Stimulated activated CD8-positive, alpha-beta memory T cell treated with anti-CD3 and anti-CD28 coated beads, Interleukin-15, amount 100 ng/mL, for 48 hours (primary cell): ENCODE results near the gene TMEM87B.
"Not testable (repeated sequence)": the region's sequence is repeated elsewhere in the genome, so short reads cannot be mapped to it uniquely, and the experiment has no call there.

Experiments
- DNase-seq, 2 donors: peaks; one replicate each; pipeline ENCODE4 v3.0.0-alpha.2; 2020; ENCODE audit warnings: low read depth in 2 of 2

The TMEM87B gene

DNA sequence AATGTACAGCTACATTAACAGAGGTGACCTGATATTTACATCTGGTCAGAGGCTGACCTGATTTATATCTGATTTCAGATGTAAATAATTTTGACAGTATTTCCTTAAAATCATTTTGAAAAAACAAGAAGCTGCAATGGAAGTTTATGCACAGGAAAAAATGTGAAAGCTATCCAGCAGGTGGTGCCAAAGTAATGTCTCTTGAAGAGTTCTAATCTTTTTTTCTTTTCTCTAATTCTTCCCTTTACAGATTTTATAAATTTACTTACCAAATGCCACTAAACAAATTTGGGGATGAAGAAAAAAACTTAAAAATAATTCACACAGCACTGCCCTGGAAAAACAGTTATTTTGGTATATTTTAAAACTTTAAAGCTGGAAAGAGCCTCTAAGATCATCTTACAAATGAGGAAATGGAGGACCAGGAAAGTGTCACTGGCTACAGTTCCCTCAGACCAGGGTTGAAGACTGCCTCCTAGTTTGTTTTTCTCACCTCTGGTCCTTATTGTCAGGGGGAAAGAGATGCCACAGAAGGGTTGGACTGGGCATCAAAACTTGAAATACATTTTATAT is 66.7 kb downstream of the TMEM87B start:
- DNase-seq, result no peak

GRCh38 chr2:112129060-112129459 is 74.0 kb downstream of the TMEM87B start:
- DNase-seq, result no peak

DNA sequence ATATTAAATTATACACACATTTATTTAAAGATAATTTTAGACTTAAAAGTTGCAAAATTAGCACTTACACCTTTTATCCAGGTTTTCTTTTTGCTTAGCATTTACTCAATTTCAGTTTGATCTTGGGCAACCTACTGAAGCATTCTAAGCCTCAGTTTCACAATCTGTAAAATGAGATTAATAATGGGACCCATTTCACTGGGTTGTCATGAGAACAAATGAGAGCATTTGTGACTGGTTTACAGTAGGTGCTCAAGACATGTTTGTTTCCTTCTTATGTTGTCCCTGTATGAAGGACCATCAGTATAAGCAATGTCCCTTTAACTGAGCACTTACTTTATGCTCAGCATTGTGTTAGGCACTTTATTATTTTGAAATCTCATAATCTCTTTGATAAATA is 78.3 kb downstream of the TMEM87B start:
- DNase-seq, result no peak

DNA sequence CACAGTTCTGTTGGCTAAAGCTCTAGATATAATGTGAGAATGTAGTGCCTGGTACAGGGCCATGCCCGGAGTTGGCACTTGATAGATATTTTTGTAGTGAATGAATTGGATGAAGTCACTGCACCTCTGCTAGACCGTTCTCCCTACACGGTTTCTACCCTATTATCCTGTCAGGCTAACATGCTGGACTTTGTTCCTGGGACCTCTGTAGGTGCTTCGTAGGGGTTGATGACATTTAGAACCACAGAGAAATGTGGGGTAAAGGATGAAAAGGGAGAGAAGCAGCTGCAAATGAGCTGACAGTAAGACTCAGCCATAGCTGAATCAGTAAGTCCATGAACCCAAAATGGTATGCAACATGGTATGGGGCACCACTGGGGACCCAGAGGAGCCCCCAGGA is 79.1 kb downstream of the TMEM87B start:
- no peak for DNase-seq

DNA sequence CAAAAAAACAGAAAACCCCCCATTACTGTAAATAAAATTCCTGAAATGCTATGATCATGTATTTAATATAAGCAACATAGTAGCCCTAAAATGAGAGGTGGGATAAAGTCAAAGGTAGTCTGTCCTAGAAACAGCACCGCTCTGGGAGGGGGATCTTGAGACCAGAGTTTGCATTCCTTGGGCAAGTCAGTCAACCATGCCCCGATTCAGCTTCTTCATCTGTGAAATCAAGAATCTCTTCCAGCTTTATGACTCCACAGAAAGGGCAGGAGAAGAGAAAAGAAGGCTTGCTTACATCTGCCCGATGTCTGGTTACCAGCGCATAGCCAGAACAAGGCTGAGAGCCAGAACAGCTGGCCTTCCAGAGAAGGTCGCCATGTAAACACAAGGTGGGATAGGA is 81.0 kb downstream of the TMEM87B start:
- DNase-seq, result no peak

- no peak for DNase-seq
Measured at GRCh38 chr2:112137516-112138158, 82.6 kb downstream of the TMEM87B start.

DNA sequence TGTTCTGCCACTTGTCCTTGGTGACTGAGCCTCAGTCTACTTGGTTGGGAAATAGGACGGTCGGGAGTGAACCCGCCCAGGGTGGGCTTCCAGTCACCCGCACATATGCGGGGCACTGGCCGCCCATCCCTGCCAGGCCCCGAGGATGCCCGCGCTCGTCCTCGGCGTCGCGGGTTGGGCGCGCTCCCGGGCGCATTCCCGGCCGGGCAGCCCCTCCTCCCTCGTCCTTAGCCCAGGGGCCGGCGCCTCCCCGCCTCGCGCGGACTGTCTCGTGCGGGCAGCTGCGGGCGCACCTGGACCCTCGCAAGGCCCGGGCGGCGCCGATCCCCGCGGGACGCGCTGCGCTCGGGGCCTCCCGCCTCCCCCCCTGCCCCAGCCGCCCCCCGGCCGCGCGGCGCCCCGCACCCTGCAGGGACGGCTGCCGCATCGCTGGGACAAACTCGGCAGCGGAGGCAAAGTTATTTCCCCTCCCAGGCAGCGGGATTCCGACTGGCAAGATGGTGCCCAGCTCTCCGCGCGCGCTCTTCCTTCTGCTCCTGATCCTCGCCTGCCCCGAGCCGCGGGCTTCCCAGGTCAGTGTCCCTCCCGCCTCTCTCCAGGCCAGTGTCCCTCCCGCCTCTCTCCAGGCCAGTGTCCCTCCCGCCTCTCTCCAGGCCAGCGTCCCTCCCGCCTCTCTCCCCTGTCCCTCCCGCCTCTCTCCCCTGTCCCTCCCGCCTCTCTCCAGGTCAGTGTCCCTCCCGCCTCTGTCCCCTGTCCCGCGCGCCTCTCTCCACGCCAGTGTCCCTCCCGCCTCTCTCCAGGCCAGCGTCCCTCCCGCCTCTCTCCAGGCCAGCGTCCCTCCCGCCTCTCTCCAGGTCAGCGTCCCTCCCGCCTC is 83.3 kb downstream of the TMEM87B start, which contains the start of gene FBLN7:
Gene FBLN7, plus strand, starts transcription at position 227 of the 874 bp plus-strand sequence. Its CDS starts 271 bp downstream, at position 498.
- no peak for DNase-seq

DNA sequence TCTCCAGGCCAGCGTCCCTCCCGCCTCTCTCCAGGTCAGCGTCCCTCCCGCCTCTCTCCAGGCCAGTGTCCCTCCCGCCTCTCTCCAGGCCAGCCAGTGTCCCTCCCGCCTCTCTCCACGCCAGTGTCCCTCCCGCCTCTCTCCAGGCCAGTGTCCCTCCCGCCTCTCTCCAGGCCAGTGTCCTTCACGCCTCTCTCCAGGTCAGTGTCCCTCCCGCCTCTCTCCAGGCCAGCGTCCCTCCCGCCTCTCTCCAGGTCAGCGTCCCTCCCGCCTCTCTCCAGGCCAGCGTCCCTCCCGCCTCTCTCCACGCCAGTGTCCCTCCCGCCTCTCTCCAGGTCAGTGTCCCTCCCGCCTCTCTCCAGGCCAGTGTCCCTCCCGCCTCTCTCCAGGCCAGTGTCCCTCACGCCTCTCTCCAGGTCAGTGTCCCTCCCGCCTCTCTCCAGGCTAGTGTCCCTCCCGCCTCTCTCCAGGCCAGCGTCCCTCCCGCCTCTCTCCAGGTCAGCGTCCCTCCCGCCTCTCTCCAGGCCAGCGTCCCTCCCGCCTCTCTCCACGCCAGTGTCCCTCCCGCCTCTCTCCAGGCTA is 84.1 kb downstream of the TMEM87B start:
- not testable (repeated sequence) for DNase-seq

DNA sequence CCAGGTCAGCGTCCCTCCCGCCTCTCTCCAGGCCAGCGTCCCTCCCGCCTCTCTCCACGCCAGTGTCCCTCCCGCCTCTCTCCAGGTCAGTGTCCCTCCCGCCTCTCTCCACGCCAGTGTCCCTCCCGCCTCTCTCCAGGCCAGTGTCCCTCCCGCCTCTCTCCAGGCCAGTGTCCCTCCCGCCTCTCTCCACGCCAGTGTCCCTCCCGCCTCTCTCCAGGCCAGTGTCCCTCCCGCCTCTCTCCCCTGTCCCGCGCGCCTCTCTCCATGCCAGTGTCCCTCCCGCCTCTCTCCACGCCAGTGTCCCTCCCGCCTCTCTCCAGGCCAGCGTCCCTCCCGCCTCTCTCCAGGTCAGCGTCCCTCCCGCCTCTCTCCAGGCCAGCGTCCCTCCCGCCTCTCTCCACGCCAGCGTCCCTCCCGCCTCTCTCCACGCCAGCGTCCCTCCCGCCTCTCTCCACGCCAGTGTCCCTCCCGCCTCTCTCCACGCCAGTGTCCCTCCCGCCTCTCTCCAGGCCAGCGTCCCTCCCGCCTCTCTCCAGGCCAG is 84.7 kb downstream of the TMEM87B start:
- not testable (repeated sequence) for DNase-seq

DNA sequence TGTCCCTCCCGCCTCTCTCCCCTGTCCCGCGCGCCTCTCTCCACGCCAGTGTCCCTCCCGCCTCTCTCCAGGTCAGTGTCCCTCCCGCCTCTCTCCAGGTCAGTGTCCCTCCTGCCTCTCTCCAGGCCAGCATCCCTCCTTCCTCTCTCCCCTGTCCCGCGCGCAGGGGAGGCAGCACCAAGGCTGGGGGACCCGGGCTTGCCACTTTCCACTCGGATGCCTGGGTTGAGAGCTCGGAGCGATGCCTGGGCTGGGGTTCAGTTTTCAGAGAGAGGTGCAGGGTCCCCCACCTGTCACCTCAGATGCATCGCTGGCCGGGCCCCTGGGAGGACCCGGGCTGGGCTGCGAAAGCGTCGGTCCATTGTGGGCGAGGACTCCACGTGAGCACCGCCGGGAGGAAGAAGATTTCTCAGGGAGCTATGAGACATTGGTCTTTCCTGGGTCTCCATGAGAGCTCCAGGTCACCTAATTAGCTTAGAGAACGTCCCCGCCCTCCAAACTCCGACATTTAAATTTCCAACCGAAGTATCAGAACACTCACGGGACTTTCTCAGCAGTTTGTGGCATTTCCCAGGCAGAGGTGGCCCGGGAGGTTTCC is 85.2 kb downstream of the TMEM87B start:
- no peak for DNase-seq

DNA sequence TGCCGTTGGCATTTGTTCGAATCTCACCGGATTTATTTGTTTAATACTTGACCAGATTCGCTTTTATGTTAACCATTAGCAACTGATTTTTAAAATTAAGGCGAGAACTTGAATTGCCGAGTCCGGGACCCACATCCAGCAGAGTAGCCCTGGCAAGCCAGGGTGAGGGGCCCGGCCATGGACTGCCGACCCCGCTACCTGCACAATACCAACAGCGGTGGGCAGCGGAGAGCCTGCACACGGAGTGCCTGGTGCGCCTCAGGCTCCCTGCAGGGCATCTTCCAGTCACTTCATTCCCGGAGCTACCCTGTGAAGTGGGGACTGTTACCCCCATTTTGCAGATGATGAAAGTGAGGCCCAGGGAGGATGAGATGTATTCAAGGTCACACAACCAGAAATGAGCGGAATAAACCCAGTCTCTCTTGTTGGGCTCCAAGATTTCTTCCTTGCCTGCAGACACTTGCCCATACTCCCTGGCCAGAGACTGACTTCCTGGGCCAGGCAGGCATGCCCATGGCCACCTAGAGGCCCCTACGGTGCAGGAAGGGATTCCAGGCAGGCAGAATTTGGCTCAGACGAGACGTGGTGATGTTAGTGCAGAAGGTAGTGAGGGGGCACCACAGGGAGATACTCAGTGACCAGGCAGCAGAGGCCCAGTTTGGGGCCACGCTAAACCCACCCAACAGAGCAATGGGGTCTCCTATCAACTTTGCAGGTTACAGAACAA is 86.0 kb downstream of the TMEM87B start:
- DNase-seq, result no peak

- no peak for DNase-seq
Measured at GRCh38 chr2:112141626-112142007, 86.5 kb downstream of the TMEM87B start.

DNA sequence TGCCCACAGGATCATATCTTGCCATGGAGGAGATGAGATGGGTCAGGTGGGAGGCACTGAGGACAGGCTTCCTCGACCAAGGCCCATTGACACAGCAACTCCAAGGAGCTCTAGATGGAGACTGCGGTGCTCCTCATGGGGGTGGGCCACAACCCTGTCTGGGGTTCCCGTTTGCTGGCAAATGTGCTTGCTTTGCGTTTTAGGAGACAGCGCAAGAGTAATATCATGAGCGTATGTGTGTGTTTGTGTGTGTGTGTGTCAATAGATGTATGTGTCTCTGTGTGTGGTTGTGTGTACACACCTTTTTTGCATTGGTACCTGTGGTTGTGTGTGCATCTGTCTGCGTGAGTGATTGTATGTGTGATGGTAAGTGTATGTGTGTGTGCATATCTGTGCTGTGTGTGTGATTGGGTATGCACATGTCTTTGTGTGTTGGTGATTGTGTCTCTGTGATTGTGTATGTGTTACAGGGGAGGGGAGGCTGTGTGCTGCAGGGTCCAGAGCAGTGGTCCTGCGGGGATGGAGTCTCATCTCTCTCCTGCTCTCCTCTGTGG is 87.5 kb downstream of the TMEM87B start:
- no peak for DNase-seq

- no peak for DNase-seq
Measured at GRCh38 chr2:112143150-112143549, 88.1 kb downstream of the TMEM87B start.

DNA sequence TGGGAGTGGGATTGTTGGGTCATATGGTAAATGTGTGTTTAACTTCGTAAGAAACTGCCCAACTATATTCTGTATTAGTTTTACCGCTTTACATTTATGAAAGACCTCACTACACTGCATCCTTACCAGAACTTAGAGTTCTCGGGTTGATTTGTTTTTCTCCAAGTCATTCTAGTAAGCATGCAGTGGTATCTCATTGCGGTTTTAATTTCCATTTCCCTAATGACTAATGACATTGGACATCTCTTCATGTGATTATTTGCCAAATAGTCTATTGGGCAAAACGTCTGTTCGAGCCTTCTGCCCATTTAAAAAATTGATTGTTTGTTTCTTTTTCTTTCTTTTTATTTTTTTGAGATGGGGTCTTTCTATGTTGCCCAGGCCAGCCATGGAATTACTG is 89.9 kb downstream of the TMEM87B start:
- no peak for DNase-seq

DNA sequence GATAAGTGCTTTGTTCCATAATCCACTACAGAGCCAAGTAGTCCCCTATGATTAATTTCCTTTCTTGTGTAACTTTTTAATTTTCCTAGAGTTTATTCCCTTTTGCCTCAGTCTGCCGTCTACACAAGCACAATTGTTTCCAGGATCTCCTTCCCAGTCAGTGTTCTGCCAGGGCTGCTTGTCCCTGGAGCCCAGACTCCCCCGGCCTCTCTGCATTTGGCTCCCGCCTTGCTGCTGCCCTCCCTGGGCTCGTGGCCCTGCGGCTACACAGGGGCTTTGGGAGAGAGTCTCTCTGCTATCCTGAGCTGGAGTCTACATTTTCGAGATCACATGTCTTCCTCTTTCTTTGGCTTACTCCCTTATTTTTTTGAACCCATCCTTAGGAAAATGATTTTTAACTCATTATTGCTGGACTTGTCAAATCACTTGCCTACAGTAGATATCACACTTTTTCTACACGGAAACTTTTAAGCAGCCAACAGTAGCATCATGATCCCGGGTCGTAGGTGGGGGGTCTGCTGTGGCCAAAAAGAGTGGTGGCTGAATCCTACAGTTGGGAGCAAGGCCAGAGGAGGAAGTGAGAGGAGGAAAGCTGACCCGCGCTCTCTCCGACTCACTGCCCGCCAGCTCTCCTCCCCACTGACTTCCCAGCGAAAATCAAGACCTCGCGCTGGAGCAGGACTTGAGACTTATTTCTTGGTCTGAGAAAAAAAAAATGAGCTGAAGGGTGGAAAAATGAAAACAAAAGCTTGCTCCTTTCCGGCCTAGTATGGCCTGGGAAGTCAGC is 92.5 kb downstream of the TMEM87B start:
- no peak for DNase-seq

- DNase-seq, result no peak
Measured at GRCh38 chr2:112148477-112148876, 93.4 kb downstream of the TMEM87B start.

GRCh38 chr2:112149194-112149593 is 94.1 kb downstream of the TMEM87B start:
- no peak for DNase-seq

- no peak for DNase-seq
Measured at GRCh38 chr2:112149866-112150435, 94.9 kb downstream of the TMEM87B start.

GRCh38 chr2:112150447-112150846 is 95.4 kb downstream of the TMEM87B start:
- DNase-seq, result no peak
